GM19438 (cell line): ENCODE measurements around the gene LASP1.
"Not testable (repeated sequence)": the region's sequence is repeated elsewhere in the genome, so short reads cannot be mapped to it uniquely, and the experiment has no call there.

Experiments
- ATAC-seq: cut with Tn5 transposase; IDR thresholded peaks from one replicate; pipeline ENCODE4 v1.9.1; 2021; ENCODE audit warnings: low read depth; ENCODE audit not compliant: unreplicated experiment

The LASP1 gene, protein sequence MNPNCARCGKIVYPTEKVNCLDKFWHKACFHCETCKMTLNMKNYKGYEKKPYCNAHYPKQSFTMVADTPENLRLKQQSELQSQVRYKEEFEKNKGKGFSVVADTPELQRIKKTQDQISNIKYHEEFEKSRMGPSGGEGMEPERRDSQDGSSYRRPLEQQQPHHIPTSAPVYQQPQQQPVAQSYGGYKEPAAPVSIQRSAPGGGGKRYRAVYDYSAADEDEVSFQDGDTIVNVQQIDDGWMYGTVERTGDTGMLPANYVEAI

GRCh38 chr17:38869526-38870258 is at the start of gene LASP1:
LASP1 (plus strand) TSS chr17:38870058; CDS start chr17:38870190, 132 bp downstream.
- ATAC-seq: peak; percentile 35

GRCh38 chr17:38824899-38825761 is 44.7 kb upstream of the LASP1 start, which contains the start of gene CWC25:
CWC25 (minus strand) TSS chr17:38825321; CDS start chr17:38825183, 138 bp downstream.
- peak; percentile 81 for ATAC-seq

- no peak for ATAC-seq
These were observed 44.1 kb upstream of the LASP1 start for GRCh38 chr17:38825762-38826247.

DNA sequence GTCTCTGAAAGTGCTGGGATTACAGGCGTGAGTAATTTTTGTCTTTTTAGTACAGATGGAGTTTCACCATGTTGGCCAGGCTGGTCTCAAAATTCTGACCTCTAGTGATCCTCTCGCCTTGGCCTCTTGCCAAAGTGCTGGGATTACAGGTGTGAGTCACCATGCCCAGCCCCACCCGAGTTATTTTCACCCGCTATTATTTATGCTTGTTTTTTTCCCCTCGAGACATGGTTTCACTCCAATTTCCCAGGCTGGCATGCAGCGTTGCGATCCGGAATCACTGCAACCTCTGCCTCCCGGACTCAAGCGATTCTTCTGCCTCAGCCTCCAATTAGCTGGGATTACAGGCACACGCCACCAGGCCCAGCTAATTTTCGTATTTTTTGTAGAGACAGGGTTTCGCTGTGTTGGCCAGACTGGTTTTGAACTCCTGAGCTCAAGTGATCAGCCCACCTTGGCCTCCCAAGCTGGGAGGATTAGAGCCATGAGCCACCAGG is 25.5 kb upstream of the LASP1 start:
- no peak for ATAC-seq

- ATAC-seq: no peak
These were observed 21.3 kb upstream of the LASP1 start for GRCh38 chr17:38848557-38848891.

DNA sequence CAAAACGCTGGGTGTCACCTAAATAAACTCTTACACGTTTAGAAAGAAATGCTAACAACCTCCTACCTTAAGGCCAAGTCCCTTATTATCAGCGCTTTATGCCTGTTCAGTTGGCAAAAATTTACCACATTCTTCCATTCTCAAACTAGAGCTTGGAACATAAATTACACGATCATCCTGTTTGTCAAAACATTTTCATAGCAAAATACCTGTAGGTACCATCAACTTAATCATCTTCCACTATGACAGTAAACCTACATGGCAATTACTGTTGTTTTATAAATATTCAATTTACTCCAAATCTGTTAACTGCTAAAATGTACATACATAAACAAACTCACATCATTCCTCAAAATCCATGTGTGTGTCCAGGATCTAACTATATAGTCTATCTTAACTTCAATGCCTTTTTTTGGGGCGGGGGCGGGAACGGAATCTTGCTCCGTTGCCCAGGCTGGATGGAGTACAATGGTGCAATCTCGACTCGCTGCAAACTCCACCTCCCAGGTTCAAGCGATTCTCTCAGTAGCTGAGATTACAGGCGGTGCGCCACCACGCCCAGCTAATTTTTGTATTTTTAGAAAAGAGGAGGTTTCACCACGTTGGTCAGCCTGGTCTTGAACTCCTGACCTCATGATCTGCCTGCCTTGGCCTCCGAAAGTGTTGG is 20.8 kb upstream of the LASP1 start:
- ATAC-seq: no peak

DNA sequence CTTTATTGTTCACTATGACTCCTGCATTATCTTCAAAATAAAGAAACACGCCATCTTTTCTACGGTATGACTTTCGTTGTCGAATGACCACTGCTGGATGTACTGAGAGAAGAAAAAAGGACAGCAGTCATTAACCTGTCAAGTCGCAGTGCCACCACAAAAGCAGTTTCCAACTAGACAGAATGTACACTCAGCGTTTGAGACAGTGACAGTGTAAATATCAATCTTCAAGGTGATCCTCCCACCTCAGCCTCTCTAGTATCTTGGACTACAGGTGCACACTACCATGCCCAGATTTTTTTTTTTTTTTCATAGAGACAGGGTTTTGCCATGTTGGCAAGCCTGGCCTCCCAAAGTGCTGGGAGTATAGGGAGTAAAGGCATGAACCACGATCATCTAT is 19.5 kb upstream of the LASP1 start:
- ATAC-seq: no peak

GRCh38 chr17:38851434-38851833 is 18.4 kb upstream of the LASP1 start:
- no peak for ATAC-seq

DNA sequence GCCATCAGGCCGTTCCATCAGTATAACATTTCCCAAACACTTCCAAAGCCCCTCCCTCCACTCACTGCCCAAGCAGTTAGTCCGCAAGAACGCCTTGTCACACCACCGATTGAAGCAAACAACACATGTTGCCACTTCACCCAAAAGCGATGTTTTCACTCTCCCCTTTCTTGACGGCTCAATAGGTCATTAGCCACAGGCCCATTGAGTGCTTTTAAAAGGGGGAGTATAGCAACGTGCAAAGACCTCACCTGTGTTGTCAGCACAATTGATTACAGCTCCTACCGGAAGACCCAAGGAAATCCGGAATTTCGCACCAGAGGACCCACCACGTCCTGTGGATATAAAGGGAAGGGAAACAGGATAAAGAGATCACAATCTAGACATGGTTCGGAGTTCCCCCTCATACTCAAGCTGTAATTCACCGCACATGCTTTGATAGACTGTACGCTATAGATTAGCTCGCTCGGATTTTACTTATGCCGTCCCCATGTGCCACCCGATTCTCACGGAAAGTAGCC is 17.0 kb upstream of the LASP1 start:
- no peak for ATAC-seq

DNA sequence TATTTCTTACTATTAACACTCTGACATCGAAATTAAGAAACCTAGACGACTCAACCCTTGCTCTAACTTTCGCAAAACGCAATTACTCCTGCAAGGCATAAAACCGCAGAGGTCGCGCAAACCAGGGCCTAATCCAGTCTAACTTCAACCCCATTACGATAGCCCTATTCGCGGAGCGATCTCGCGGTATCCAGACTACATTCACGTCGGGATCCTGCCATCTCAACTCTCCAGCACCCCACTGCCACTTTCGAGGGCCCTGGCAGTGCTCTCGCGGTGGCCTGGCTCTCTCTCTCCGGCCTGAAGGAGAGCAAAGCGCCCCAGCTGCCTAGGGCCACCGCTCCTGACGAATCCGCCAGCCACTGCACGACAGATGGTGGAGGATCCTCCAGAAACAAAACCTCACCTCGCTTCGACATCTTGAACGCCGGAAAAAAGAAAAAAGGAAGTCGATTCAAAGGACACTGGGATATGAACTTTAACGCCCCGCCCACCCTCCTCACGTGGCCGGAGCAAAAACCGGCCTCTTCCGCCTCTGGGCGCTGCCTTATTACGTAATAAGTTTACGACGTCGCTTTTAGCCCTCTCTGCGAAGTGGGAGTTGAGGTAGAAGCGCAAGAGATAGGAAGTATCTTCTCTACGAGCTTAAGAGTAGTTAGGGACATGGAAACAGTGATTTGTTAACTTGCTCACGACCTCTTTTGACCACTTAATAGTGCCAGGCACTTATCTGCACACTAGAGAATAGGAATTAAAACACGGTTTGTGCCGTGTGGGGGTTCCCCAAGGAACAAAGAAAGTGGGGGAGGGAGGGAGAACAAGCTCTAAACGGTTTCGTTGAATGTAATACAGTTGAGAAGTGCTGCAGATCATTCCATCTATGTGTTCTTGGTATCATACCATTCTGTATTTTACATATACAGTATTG is 16.3 kb upstream of the LASP1 start, which contains the start of gene RPL23:
RPL23 (minus strand) TSS at position 430 of the 928 bp plus-strand sequence; CDS start at position 419, 11 bp downstream.
- ATAC-seq: peak; percentile 79

GRCh38 chr17:38855101-38855714 is 14.7 kb upstream of the LASP1 start:
- ATAC-seq: not testable (repeated sequence)

DNA sequence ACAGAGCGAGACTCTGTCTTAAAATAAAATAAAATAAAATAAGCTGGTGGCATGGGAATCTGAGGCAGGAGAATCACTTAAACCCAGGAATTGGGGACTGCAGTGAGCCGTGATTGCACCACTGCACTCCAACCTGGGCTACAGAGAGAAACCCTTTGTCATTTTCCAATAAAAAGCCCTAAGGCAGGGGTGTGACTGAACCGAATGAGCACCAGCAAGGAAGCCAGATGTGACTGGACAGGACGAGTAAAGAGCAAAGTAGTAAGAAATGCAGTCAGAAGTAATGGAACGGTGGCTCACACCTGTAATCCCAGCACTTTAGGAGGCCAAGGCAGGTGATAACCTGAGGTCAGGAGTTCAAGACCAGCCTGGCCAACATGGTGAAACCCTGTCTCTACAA is 12.6 kb upstream of the LASP1 start:
- ATAC-seq: no peak

DNA sequence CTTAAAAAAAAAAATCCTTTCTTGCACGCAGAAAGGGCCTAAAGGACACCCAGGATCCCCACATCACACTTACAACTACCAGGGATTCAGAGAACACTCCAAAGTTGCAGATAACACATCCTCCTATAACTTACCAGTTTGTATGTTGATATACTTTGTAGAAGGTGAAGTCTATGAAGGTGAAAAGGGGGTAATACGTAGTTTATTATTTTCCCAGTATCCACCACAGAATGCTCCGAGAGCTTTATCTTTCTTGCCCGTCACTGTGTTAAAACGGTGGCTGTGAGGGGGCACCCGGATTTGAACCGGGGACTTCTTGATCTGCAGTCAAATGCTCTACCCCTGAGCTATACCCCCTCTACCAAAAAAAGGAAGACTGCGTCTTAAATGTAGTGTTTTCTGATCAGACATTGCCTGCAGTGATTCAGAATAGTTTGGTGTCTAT is 8.4 kb upstream of the LASP1 start:
- no peak for ATAC-seq

DNA sequence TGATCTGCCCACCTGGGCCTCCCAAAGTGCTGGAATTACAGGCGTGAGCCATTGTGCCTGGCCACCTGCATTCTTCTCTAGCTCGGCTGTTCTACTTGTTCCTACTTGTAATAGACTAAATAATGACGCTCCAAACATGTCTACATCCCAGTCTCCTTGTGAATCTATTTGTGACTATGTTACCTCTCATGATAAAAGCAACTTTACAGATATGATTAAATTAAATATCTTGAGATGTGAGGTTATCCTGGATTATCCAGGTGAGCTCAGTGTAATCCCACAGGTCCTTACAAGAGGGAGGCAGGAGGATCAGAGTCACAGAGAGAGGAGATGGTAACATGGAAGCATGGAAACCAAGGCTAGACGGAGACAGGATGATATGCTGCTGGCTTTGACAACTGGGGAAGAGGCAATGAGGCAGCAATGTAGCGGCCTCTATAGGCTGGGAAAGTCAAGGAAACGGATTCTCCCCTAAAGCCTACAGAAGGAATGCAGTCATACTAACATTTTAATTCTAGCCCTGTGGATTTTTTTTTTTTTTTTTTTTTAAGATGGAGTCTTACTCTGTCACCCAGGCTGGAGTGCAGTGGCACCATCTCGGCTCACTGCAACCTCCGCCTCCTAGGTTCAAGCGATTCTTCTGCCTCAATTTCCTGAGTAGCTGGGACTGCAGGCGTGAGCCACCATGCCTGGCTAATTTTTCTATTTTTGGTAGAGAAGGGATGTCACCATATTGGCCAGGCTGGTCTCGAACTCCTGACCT is 5.0 kb upstream of the LASP1 start:
- no peak for ATAC-seq

DNA sequence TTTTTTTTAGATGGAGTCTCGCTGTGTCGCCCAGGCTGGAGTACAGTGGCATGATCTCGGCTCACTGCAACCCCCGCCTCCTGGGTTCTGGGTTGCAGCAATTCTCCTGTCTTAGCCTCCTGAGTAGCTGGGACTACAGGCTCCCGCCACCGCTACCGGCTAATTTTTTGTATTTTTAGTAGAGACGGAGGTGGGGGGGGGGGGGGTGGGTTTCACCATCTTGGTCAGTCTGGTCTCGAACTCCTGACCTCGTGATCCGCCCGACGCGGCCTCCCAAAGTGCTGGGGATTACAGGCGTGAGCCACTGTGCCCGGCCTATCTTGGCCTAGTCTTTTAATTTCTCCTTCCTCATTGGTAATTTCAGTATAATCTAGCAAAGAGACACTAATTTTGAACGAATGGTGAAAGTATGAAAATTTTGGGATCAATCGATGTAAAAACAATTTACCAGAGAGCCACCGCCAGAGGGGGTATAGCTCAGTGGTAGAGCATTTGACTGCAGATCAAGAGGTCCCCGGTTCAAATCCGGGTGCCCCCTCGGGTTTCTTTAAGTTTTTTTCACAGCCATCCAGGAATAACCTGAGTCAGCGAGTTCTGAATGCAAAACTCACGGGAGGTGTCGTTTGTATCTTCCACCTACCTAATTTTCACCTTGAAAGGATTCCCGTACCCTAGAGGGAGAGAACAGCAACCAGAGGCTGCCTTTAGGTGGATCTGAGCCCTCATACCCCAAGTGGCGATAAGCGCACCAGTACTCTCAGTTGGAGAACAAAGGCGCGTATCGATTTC is 2.5 kb upstream of the LASP1 start:
- no peak for ATAC-seq

DNA sequence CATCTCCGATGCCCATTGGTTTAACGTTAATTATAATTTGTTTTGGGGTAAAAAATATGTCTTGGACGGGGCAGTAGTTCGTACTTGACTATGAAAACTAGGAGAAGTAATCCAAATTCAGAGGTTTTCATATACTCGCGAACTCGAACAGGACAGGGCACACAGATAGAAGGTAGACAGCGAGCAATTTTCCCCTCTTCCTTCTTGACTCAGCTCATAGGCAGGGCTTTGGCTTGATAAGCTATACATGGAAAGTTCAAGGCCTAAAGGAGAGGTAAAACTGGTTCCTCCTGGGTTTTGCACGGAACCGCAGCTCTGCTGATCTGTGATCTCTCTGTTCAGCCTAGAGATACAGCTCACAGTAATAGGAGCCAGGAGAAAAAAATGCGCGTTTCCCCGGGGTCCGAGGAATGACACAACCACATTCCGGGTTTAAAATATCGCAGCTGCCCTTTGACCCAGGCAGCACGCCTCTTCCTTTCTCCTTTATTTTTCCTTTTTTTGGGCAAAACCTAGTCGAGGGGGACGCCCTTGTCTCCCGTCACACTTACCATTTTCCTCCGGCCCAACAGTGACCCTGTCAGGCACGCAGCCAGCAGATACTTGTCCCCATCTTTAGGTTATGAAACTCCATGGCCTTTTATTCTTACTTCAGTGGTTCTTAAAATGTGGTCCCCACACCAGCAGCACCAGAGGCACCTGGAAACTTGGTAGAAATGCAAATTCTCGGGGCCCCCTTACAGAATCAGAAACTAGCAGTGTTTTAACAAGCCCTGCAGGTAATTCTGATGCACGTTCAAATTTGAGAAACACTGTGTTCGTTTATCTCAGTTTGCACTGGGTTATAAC is 1.7 kb upstream of the LASP1 start:
- ATAC-seq: no peak
